Heart left ventricle (tissue), 13 donors: ENCODE results near the gene ZNF846.
"Not testable (repeated sequence)": the region's sequence is repeated elsewhere in the genome, so short reads cannot be mapped to it uniquely, and the experiment has no call there.

Source experiments
- POLR2A ChIP-seq, 2 donors: fragments of 450-650 bp; IDR thresholded peaks; one replicate each; pipeline ENCODE4 v1.6.1; 2017; ENCODE audit warnings: antibody characterized with exemption in 2 of 2, mild to moderate bottlenecking in 2 of 2, moderate library complexity in 2 of 2
- TF ChIP-seq, protein P1 (sequence below), 12 donors: fragments of 200-600 bp; sonication (generic) in 4 of 12; IDR thresholded peaks; one replicate each; pipeline versions ENCODE4 v1.5.0 to v1.8.0; 2018 to 2022; ENCODE audit warnings: antibody characterized with exemption in 12 of 12, mild to moderate bottlenecking in 5 of 12
- donor health status: ischemic (EF 13 %, LVEDD 7.1; RV severe dilation, severe dysfunction).
- donor health status: DM: no; HTN: yes; CAD: no.
- donor health status: DM: no; HTN: no; CAD: no.
- donor health status: ischemic (EF 25% LVEDD 6.9; RV normal size, moderate dysfunction).
- donor health status: ischemic (EF 25% LVEDD 5.7; RV mildly dilated, moderate dysfunction).
- donor health status: ischemic (EF 35%, LVEDD 5.7; RV mildly dilated, moderate dysfunction).
- donor health status: nonischemic (EF 11% LVEDD 7.7; RV severe dilation, severe dysfunction).
- donor health status: DM: yes; HTN: yes; CAD: no.
- donor health status: PGD.
- donor health status: ischemic (EF 29% LVEDD 5.4; RV normal size, mild dysfunction).
- donor health status: nonischemic (EF 23%, LVEDD 6.1; RV moderate dilation, normal function).

DNA sequence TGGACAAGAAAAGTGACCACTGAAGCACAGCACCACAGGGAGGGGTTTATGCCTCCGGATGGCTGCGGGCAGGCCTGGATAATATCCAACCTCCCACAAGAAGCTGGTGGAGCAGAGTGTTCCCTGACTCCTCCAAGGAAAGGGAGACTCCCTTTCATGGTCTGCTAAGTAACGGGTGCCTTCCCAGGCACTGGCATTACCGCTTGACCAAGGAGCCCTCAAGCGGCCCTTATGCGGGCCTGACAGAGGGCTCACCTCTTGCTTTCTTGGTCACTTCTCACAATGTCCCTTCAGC lies 22.5 kb upstream of the ZNF846 start:
- TF ChIP-seq, protein P1, sequence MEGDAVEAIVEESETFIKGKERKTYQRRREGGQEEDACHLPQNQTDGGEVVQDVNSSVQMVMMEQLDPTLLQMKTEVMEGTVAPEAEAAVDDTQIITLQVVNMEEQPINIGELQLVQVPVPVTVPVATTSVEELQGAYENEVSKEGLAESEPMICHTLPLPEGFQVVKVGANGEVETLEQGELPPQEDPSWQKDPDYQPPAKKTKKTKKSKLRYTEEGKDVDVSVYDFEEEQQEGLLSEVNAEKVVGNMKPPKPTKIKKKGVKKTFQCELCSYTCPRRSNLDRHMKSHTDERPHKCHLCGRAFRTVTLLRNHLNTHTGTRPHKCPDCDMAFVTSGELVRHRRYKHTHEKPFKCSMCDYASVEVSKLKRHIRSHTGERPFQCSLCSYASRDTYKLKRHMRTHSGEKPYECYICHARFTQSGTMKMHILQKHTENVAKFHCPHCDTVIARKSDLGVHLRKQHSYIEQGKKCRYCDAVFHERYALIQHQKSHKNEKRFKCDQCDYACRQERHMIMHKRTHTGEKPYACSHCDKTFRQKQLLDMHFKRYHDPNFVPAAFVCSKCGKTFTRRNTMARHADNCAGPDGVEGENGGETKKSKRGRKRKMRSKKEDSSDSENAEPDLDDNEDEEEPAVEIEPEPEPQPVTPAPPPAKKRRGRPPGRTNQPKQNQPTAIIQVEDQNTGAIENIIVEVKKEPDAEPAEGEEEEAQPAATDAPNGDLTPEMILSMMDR (IDR thresholded peaks at IDR 0.05): not testable (repeated sequence)
- TF ChIP-seq POLR2A (IDR thresholded peaks at IDR 0.05): not testable (repeated sequence)
